ENCODE data around the gene LRRC1.

DNA sequence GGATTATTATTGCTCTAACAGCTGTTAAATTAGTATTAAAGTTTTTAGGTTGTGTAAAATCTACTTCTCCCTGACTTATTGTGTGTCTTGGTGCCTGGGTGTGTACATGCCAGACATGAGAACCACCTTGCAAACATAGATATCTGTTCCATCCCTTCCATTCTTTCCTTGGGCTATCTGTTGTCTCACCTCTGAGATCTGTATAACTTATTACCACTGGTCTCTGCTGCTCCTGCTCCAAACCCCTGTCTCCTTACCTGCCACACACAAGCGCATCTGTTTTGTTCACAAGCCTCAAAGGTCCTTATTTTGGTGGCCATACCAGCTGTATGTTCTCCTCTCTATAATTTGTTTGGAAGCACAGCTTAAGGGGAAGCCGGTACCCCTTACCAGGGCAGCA is 2.5 kb downstream of the LRRC1 start:
- TF ChIP-seq CTCF (IDR thresholded peaks at IDR 0.05) (no peak), POLR2A (IDR thresholded peaks at IDR 0.05) (no peak)

All from thyroid gland (tissue), 4 donors.